Esophagus (tissue), 2 donors: ENCODE measurements around the gene FREY1. TPM values are rescaled to one million over a fixed set of nuclear protein-coding genes. Genes with fewer than 3 reads are reported as not detected.

Experiments used
- H3K27ac ChIP-seq, 2 donors: one replicate each; pipeline ENCODE4 v1.5.1; 2013; ENCODE audit warnings: low read depth in 2 of 2, mild to moderate bottlenecking in 2 of 2, inconsistent platforms in 1 of 2, low read length in 1 of 2, moderate library complexity in 1 of 2
- H3K27me3 ChIP-seq, 2 donors: one replicate each; pipeline ENCODE4 v1.6.1; 2013; ENCODE audit warnings: low read length in 2 of 2, control low read depth in 1 of 2, mild to moderate bottlenecking in 1 of 2; ENCODE audit not compliant: insufficient read depth in 2 of 2, control insufficient read depth in 1 of 2
- H3K36me3 ChIP-seq, 2 donors: one replicate each; pipeline ENCODE4 v1.6.1; 2013; ENCODE audit warnings: low read length in 1 of 2; ENCODE audit not compliant: control insufficient read depth in 2 of 2, insufficient read depth in 2 of 2
- H3K4me1 ChIP-seq, 2 donors: one replicate each; pipeline ENCODE4 v1.6.1; 2013; ENCODE audit warnings: low read length in 1 of 2; ENCODE audit not compliant: control insufficient read depth in 2 of 2, insufficient read depth in 2 of 2
- H3K4me3 ChIP-seq, 2 donors: one replicate each; pipeline ENCODE4 v1.5.1; 2013; ENCODE audit warnings: low read length in 2 of 2, mild to moderate bottlenecking in 2 of 2, low read depth in 1 of 2, moderate library complexity in 1 of 2
- H3K9me3 ChIP-seq, 2 donors: one replicate each; pipeline ENCODE4 v1.6.1; 2013; ENCODE audit warnings: mild to moderate bottlenecking in 2 of 2, low read depth in 1 of 2, low read length in 1 of 2, moderate library complexity in 1 of 2; ENCODE audit not compliant: control insufficient read depth in 2 of 2, insufficient read depth in 1 of 2
- WGBS, 2 donors: extraction: QIAGEN DNeasy Blood & Tissue Kit; methylation state at CpG; one replicate each; pipeline ENCODE4 v1.1.7; 2013; 5-methylcytosine and 5-hydroxymethylcytosine counted together
- polyA plus RNA-seq, 2 donors: library from polyadenylated mRNA; stranded (reverse); fragments of 200-250 nt; gene quantifications; one replicate each; pipeline ENCODE4 v1.2.3, GENCODE V29; 2013
- donor health status: healthy with polysubstance abuse.
- donor health status: Bipolar disorder and iron deficiency.

Gene FREY1
- polyA plus RNA-seq, 2 donors: 0.16 to 0.49 TPM

DNA sequence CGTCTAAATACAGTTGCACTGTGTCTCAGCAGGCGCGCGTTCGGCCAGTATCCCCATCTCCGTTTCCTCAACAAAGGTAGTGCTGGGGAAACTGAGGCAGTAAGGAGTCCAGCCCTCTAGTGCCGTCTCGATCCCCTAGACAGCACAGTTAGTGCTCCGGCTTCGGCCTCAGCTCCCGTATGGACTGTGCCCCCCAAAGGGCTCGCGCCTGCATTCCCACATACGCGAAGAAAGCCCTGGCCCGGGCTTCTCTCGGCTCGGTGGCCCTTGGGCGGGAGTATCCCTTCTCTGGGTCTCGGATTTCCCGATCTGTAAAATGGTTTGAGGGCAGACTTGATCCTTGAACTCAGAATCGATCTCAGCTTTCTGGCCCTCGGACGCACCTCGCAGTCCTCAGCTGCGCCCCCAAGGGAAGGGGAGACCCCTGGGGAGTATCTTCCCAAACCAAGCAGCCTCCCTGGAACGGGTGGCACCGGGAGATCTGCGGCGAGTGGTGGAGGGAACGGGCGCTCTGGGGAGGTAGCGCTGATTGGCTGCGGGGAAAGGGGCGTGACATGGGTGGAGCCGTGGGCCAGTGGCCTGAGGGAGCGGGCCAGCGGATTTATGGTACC, 11.4 kb upstream of the FREY1 start:
- H3K27ac ChIP-seq: peak overlapping the region; percentile 86 to 96
- no peaks in the 10 kb centered on the region for H3K27me3 ChIP-seq
- peaks cover 12 to 21% of the 10 kb centered on the region in 2 donors for H3K36me3 ChIP-seq
- no peaks in the 10 kb centered on the region for H3K9me3 ChIP-seq
- peaks cover 2 to 18% of the 10 kb centered on the region in 2 donors for H3K4me1 ChIP-seq
- WGBS, 2 donors: 0 to 1% methylated on average over 38 of the region's 38 CpGs
- H3K4me3 ChIP-seq: peak overlapping the region; percentile 56 to 90

DNA sequence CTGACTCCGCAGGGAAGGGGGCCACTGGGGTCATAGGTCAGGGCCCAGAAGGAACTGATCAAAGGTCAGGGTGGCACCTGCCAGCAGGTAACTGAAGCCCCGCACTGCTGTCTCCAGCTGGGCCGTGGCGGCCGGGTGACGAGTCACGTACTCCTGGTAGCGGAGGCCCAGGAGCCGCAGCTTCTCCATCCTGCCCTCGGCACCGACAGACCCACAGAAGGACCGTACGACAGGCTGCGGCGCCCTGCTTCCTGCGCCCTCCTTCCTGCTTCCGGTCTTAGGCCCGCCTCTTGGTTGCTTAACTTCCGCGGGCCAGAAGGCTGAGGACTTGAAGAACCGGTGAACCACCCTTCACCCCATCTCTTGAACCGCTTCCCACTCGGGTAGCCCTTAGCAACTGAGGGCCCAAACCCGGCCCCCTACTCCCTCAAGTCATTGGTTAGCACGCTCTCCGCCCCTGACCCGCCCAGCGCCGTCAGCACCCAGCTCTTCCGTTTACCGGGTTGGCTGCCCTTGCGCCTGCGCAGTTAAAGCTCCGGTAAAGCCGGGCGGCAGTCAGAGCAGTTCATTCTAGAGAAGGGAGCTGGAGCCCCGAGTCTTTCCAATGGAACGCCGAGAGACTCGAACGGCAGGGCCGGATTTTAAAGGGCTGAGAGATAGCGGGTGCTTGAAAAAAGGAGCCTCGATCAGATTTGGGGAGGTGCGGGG, 10.7 kb upstream of the FREY1 start, which contains the start of gene PEX16:
Gene PEX16 (minus strand): TSS at position 255 of the 708 bp plus-strand sequence. CDS start 66 bp downstream, at position 189.
- H3K4me1 ChIP-seq: peaks cover 2 to 14% of the 10 kb centered on the region in 2 donors
- H3K4me3 ChIP-seq: peak within 1 kb of the TSS; percentile 90 to 92
- H3K27me3 ChIP-seq: no peaks in the 10 kb centered on the region
- no peaks in the 10 kb centered on the region for H3K9me3 ChIP-seq
- 0% methylated on average over 45 of the region's 45 CpGs for WGBS, 2 donors
- H3K36me3 ChIP-seq: peaks cover 13 to 26% of the 10 kb centered on the region in 2 donors
- H3K27ac ChIP-seq: peak within 1 kb of the TSS; percentile 92 to 96

DNA sequence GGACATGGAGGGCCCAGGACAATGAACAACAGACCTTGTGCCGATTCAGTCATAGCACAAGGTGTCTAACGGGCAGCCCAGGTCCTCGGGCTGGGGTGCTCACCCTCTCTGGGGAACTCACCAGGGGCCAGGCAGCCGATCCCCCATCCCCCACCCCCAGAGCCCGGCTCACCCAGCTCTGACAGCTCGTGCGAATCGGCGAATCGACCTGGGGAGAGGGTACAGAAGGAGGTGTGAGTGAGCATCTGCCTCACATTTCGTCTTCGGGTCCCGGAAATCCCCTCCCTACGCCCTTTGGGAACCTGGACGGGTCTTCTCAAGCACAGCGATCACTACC, 10.2 kb upstream of the FREY1 start:
- H3K4me1 ChIP-seq: peaks cover 2 to 14% of the 10 kb centered on the region in 2 donors
- no peaks in the 10 kb centered on the region for H3K27me3 ChIP-seq
- WGBS, 2 donors: 3% methylated on average over 14 to 16 of the region's 16 CpGs

DNA sequence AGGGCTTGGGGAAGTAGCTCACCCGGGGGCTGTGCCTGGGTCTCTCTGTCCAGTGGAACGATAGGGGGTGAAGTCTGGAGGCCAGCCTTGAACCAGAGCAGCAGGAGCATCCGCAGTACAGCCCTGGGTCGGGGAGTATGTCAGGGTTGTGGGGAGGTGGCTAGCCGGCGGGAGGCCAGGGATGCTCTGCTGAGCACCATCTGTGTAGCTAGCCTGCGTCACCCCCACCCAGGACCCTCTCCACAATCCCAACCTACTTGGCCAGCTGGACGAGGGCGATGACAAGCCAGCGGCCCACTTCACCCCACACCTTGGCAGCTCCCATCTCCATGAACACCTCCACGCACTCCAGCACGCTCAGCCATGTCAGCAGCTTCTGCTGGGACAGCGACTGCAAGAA, 8.4 kb upstream of the FREY1 start:
- H3K4me1 ChIP-seq: peaks cover 0 to 14% of the 10 kb centered on the region in 2 donors
- H3K27me3 ChIP-seq: no peaks in the 10 kb centered on the region
- no peak overlapping the region for H3K27ac ChIP-seq
- 88 to 89% methylated on average over 13 of the region's 13 CpGs for WGBS, 2 donors
- H3K4me3 ChIP-seq: no peak overlapping the region
- no peaks in the 10 kb centered on the region for H3K9me3 ChIP-seq
- peaks cover 20 to 36% of the 10 kb centered on the region in 2 donors for H3K36me3 ChIP-seq

More for the DNA sequence above, 10.2 kb upstream of the FREY1 start:
- Histone ChIP-seq H3K27ac (peak overlapping the region; percentile 92 to 96), H3K36me3 (peaks cover 13 to 26% of the 10 kb centered on the region in 2 donors), H3K9me3 (no peaks in the 10 kb centered on the region), H3K4me3 (peak overlapping the region; percentile 90 to 92)

DNA sequence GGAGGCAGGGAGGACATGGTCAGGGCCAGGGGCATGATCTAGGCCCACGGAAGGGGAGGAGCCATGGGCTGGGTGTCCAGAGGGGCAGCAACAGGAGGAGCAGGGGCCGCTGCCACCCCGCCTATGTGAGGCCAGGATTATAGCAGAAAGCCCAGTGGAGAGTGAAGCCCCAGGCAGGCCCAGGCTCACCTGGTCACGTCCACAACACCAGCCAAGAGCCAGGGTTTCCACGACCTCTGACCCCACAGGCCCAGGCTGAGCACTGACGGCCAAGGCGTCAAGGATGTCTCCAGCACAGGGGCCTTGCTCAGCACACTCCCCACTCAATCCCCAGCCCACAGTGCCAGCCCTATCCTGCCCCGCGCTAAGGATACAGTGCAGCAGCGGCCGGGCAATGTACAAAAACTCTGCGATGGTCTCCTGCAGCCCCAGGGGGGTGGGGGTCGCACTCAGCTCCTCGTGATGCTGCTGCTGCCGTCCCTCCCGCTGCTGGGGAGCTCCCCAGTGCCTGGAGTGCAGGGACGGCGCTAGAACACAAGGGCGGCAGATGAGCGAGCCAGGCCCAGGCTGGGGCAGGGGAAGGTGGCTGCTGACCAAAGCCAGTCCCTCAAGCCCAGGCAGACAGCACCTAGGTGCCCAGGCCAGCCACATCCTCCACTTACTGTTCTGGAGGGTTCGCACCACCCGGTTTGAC, 7.0 kb upstream of the FREY1 start:
- H3K4me1 ChIP-seq: peaks cover 0 to 8% of the 10 kb centered on the region in 2 donors
- H3K4me3 ChIP-seq: no peak overlapping the region
- no peaks in the 10 kb centered on the region for H3K27me3 ChIP-seq
- no peak overlapping the region for H3K27ac ChIP-seq
- peaks cover 20 to 46% of the 10 kb centered on the region in 2 donors for H3K36me3 ChIP-seq
- WGBS, 2 donors: 91 to 92% methylated on average over 22 of the region's 22 CpGs
- H3K9me3 ChIP-seq: no peaks in the 10 kb centered on the region

DNA sequence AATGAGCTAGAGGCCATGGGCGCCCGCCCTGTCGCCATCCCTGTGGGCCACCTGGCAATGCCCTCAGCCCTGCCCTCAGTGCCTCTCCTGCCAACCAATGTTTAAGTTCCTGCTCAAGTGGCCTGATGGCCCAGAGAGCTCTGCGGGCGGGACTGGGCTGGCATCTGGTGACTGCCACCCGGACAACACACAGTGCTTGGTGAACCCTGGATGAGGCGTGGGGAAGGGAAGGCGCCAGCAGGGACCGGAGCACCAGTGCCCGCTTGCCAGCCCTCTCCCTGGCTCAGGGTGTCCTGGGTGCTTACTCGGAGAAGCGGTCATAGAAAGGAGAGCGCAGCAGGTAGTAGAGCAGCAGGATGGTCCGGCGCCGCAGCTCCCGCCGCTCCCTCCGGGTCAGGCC, 6.4 kb upstream of the FREY1 start:
- WGBS, 2 donors: 94 to 99% methylated on average over 19 of the region's 19 CpGs
- Histone ChIP-seq H3K36me3 (peaks cover 20 to 49% of the 10 kb centered on the region in 2 donors), H3K27ac (no peak overlapping the region), H3K4me1 (peaks cover 0 to 6% of the 10 kb centered on the region in 2 donors), H3K9me3 (no peaks in the 10 kb centered on the region), H3K4me3 (no peak overlapping the region), H3K27me3 (no peaks in the 10 kb centered on the region)

DNA sequence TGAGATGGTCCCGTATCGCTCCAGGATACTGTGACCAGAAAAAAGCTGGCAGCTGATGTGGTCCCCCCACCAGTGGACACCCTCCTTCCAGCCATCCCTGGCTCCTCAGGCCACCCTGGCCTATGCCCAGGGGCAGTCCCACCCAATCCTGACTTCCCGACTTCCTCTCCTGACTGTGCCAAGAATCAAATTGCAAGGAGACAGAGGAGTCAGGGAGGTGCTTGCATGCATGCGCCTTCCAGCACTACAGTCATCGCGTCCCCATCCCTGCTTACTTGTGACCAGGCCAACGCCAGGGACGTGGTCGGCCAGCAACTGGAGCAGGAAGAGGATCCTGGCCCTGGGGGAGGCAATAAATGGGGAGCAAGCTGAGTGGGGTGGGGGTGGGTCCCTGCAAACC, 3.6 kb upstream of the FREY1 start:
- H3K27me3 ChIP-seq: no peaks in the 10 kb centered on the region
- no peak overlapping the region for H3K27ac ChIP-seq
- H3K36me3 ChIP-seq: peaks cover 20 to 49% of the 10 kb centered on the region in 2 donors
- H3K4me3 ChIP-seq: no peak overlapping the region
- peaks cover 2 to 11% of the 10 kb centered on the region in 2 donors for H3K4me1 ChIP-seq
- 86% methylated on average over 9 of the region's 9 CpGs for WGBS, 2 donors
- H3K9me3 ChIP-seq: no peaks in the 10 kb centered on the region

DNA sequence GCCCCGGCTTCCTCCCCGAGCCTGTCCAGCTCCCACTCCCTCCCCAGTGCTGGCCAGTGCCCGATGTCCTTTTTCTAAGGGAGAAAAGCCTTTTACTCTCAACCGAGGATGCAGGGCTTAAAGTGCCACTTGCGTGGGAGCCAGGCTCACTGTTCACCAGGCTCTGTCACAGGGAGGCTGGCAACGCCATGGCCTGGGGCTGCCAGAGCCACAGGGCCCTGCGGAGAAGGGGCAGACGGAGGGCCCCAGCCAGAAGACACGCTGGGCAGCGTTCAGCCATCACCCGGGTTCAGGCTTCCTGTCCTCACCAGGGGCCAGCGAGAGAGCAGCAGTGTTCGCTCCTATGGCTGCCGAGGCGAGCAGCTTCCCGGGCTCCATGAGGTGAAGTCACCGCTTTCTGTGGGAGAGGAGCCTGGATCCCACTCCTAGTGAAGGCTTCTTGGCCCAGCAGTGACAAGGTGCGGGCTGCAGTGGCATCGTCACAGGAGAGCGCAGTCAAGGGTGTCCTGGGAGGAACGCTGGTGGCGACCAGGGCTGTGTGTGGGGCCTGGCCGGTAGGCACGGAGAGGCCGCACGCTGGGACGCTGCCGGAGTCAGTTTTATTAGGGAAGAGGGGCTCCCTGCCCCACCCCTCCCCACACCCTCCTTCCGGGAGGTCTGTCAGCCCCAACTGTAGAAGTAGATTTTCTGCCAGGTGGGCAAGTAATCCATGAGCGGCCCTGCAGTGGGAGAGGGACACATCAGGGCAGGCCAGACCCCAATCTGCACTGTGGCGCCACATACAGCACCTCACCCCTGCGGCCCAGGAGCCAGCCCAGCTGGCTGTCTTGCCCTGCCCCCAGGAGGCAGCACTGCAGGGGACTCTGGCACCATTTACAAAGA, 2.8 kb upstream of the FREY1 start:
- H3K36me3 ChIP-seq: peaks cover 20 to 42% of the 10 kb centered on the region in 2 donors
- WGBS, 2 donors: 91 to 92% methylated on average over 32 of the region's 32 CpGs
- peaks cover 2 to 11% of the 10 kb centered on the region in 2 donors for H3K4me1 ChIP-seq
- H3K9me3 ChIP-seq: no peaks in the 10 kb centered on the region
- no peaks in the 10 kb centered on the region for H3K27me3 ChIP-seq
- no peak overlapping the region for H3K4me3 ChIP-seq
- H3K27ac ChIP-seq: no peak overlapping the region

DNA sequence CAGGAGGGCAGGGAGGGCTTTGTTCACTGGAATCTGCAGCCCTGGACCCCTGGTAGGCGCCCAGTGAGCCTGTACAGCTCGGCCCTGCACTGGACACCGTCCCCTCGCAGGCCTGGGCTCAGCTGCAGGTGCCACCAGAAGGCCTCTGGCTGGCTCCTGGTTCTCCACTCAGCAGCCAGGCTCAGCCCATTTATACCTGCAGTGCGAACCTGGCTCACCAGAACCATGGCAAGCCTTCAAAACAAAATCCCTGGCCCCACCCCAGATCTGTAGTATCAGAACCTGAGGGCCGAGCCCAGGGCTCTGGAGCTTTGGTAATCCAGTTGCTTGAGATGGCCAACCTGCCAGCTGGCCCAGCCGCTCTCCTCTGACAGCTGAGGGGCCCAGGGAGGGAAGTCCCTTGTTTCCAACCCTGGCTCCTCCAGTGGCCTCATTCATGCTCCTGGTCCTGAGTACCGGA, 870 bp upstream of the FREY1 start:
- no peak overlapping the region for H3K4me3 ChIP-seq
- H3K36me3 ChIP-seq: peaks cover 7 to 25% of the 10 kb centered on the region in 2 donors
- 46 to 53% methylated on average over 8 of the region's 8 CpGs for WGBS, 2 donors
- peaks cover 2 to 11% of the 10 kb centered on the region in 2 donors for H3K4me1 ChIP-seq
- peak overlapping the region in 1 of 2 donors; percentile 28 for H3K27ac ChIP-seq
- no peaks in the 10 kb centered on the region for H3K9me3 ChIP-seq
- no peaks in the 10 kb centered on the region for H3K27me3 ChIP-seq
